H1 (cell line): ENCODE measurements around the gene ATG4D. TPM values are rescaled to one million over a fixed set of nuclear protein-coding genes. Genes with fewer than 3 reads are reported as not detected.
A peak's percentile ranks its signal among the peaks of the same experiment; 100 is the strongest.

Experiments used
- CTCF ChIA-PET: fragments of 300-600 bp; sonication (Branson Sonifier 250); formaldehyde crosslinking; loops from one replicate; lab custom pipeline; 2021; ENCODE audit not compliant: partially characterized antibody; lab: Charles Lee
- POLR2A ChIA-PET: fragments of 300-600 bp; sonication (Branson Sonifier 250); formaldehyde crosslinking; loops from one replicate; lab custom pipeline; 2021; ENCODE audit warnings: inconsistent platforms; ENCODE audit not compliant: partially characterized antibody; lab: Charles Lee
- DNase-seq, 2 experiments: peaks; one replicate each; pipeline versions ENCODE4 v3.0.0 to v3.0.0-alpha.2; 2010 to 2022; ENCODE audit warnings: low spot score in 2 of 2, low read depth in 1 of 2, mixed read lengths in 1 of 2
- FAIRE-seq: peaks from 2 replicates; lab custom pipeline; 2011; peaks lifted over from hg19 to GRCh38; lab: Jason Lieb, UNC
- H2AFZ ChIP-seq: 2 replicates; pipeline ENCODE4 v1.8.1; 2012; ENCODE audit warnings: low read length, inconsistent platforms
- H2AK5ac ChIP-seq: 2 replicates; pipeline ENCODE4 v1.6.1; 2013; ENCODE audit warnings: low read depth, low read length
- H2BK120ac ChIP-seq: replicated peaks from 2 replicates; pipeline ENCODE3; 2013; ENCODE audit warnings: low read depth, low read length, inconsistent platforms
- H2BK12ac ChIP-seq: 2 replicates; pipeline ENCODE4 v1.6.1; 2013; ENCODE audit warnings: low read depth, low read length
- H2BK15ac ChIP-seq: 2 replicates; pipeline ENCODE4 v1.6.1; 2013; ENCODE audit warnings: low read length
- H2BK20ac ChIP-seq: 2 replicates; pipeline ENCODE4 v1.6.1; 2013; ENCODE audit warnings: low read length
- H2BK5ac ChIP-seq: 2 replicates; pipeline ENCODE4 v1.6.1; 2013; ENCODE audit warnings: low read depth, low read length
- H3K14ac ChIP-seq: 2 replicates; pipeline ENCODE4 v1.6.1; 2013; ENCODE audit warnings: inconsistent platforms; ENCODE audit not compliant: insufficient read length
- H3K18ac ChIP-seq: 2 replicates; pipeline ENCODE4 v1.6.1; 2013; ENCODE audit warnings: low read length; ENCODE audit errors: extremely low read depth
- H3K23ac ChIP-seq: 2 replicates; pipeline ENCODE4 v1.6.1; 2013; ENCODE audit warnings: inconsistent platforms; ENCODE audit not compliant: insufficient read length
- H3K23me2 ChIP-seq: 2 replicates; pipeline ENCODE4 v1.6.1; 2013; ENCODE audit warnings: low read depth, low read length
- H3K27ac ChIP-seq: 2 replicates; pipeline ENCODE4 v1.6.1; 2011; ENCODE audit warnings: low read depth, low read length, inconsistent platforms
- H3K27me3 ChIP-seq, 4 experiments: replicated peaks in 1 of 4; 1 replicate in 1 of 4; 2 replicates in 3 of 4; pipeline versions ENCODE4 v1.6.1 to v1.8.1; 2011 to 2013; ENCODE audit warnings: low read length in 3 of 4, mild to moderate bottlenecking in 3 of 4, inconsistent platforms in 2 of 4, mixed read lengths in 2 of 4, moderate library complexity in 1 of 4; ENCODE audit not compliant: control insufficient read depth in 3 of 4, insufficient read depth in 3 of 4; ENCODE audit errors: extremely low read depth in 1 of 4
- H3K36me3 ChIP-seq, 4 experiments: 2 replicates each; pipeline versions ENCODE4 v1.6.1 to v1.8.1; 2011 to 2013; ENCODE audit warnings: mild to moderate bottlenecking in 4 of 4, low read length in 3 of 4, moderate library complexity in 2 of 4, control low read depth in 1 of 4, inconsistent platforms in 1 of 4; ENCODE audit not compliant: insufficient read depth in 4 of 4, control insufficient read depth in 2 of 4
- H3K4ac ChIP-seq: replicated peaks from 2 replicates; pipeline ENCODE3; 2013; ENCODE audit warnings: low read length, low read depth, mixed read lengths, inconsistent platforms; ENCODE audit not compliant: insufficient read length
- H3K4me1 ChIP-seq, 4 experiments: replicated peaks in 1 of 4; 1 replicate in 1 of 4; 2 replicates in 3 of 4; pipeline versions ENCODE4 v1.6.1 to v1.8.1; 2011 to 2013; ENCODE audit warnings: low read length in 3 of 4, inconsistent platforms in 2 of 4, mixed read lengths in 1 of 4; ENCODE audit not compliant: insufficient read depth in 4 of 4, control insufficient read depth in 3 of 4
- H3K4me2 ChIP-seq, 2 experiments: 2 replicates each; pipeline versions ENCODE4 v1.6.1 to v1.8.1; 2011 to 2013; ENCODE audit warnings: low read depth in 2 of 2, low read length in 2 of 2, control low read depth in 1 of 2, inconsistent platforms in 1 of 2, mild to moderate bottlenecking in 1 of 2; ENCODE audit not compliant: insufficient read depth in 1 of 2
- H3K4me3 ChIP-seq, 4 experiments: fragments of 200-600, 300-600 bp in 1 of 4; sonication (generic), shearing (Covaris generic), sonication (Bioruptor Twin) in 1 of 4; 2 replicates each; pipeline versions ENCODE4 v1.5.1 to v1.8.1; 2011 to 2016; ENCODE audit warnings: low read length in 4 of 4, low read depth in 3 of 4, control low read depth in 2 of 4, inconsistent platforms in 2 of 4, mild to moderate bottlenecking in 2 of 4, mixed read lengths in 1 of 4, moderate library complexity in 1 of 4; ENCODE audit not compliant: insufficient read depth in 2 of 4; ENCODE audit errors: extremely low read depth in 1 of 4
- H3K56ac ChIP-seq: replicated peaks from 2 replicates; pipeline ENCODE3; 2013; ENCODE audit warnings: low read depth, mild to moderate bottlenecking, mixed read lengths, low read length, inconsistent platforms; ENCODE audit not compliant: insufficient read length
- H3K79me1 ChIP-seq: 2 replicates; pipeline ENCODE4 v1.6.1; 2013; ENCODE audit warnings: low read depth, low read length, control low read depth
- H3K79me2 ChIP-seq, 2 experiments: 2 replicates each; pipeline versions ENCODE4 v1.6.1 to v1.8.1; 2012 to 2013; ENCODE audit warnings: low read length in 2 of 2, mild to moderate bottlenecking in 2 of 2, inconsistent platforms in 1 of 2; ENCODE audit not compliant: insufficient read depth in 2 of 2, control insufficient read depth in 1 of 2
- H3K9ac ChIP-seq, 4 experiments: replicated peaks in 1 of 4; 1 replicate in 1 of 4; 2 replicates in 3 of 4; pipeline versions ENCODE4 v1.6.1 to v1.8.1; 2011 to 2013; ENCODE audit warnings: low read depth in 3 of 4, low read length in 3 of 4, control low read depth in 2 of 4, mild to moderate bottlenecking in 2 of 4, moderate library complexity in 2 of 4, inconsistent platforms in 1 of 4; ENCODE audit errors: extremely low read depth in 1 of 4
- H3K9me3 ChIP-seq, 2 experiments: 2 replicates each; pipeline versions ENCODE4 v1.6.1 to v1.8.1; 2012 to 2013; ENCODE audit warnings: mild to moderate bottlenecking in 2 of 2, moderate library complexity in 2 of 2, control low read depth in 1 of 2, inconsistent platforms in 1 of 2, low read depth in 1 of 2, low read length in 1 of 2, mixed read lengths in 1 of 2; ENCODE audit not compliant: insufficient read depth in 2 of 2
- H4K20me1 ChIP-seq, 2 experiments: replicated peaks in 1 of 2; 2 replicates each; pipeline versions ENCODE3 to v1.8.1; 2011 to 2013; ENCODE audit warnings: inconsistent platforms in 2 of 2, low read length in 2 of 2, mild to moderate bottlenecking in 1 of 2; ENCODE audit not compliant: insufficient read depth in 2 of 2, control insufficient read depth in 1 of 2
- H4K5ac ChIP-seq: 2 replicates; pipeline ENCODE4 v1.6.1; 2013; ENCODE audit warnings: low read length, low read depth, mixed read lengths, inconsistent platforms; ENCODE audit not compliant: insufficient read length
- H4K8ac ChIP-seq: 2 replicates; pipeline ENCODE4 v1.8.0; 2013; ENCODE audit warnings: mild to moderate bottlenecking, moderate library complexity, low read length, inconsistent platforms; ENCODE audit not compliant: insufficient read depth; ENCODE audit errors: extremely low read depth
- H4K91ac ChIP-seq: replicated peaks from 2 replicates; pipeline ENCODE3; 2013; ENCODE audit warnings: low read length, mixed read lengths, inconsistent platforms; ENCODE audit not compliant: insufficient read length
- BCL11A ChIP-seq, 2 experiments: IDR thresholded peaks; one replicate each; pipeline ENCODE4 v1.6.1; 2011; ENCODE audit warnings: low read depth in 2 of 2, low read length in 2 of 2, mild to moderate bottlenecking in 2 of 2
- HDAC2 ChIP-seq, 2 experiments: fragments of 300-600 bp in 1 of 2; sonication (generic) in 1 of 2; IDR thresholded peaks; 2 replicates each; pipeline ENCODE4 v1.6.1; 2011 to 2012; ENCODE audit warnings: low read depth in 2 of 2, low read length in 2 of 2, mild to moderate bottlenecking in 2 of 2, moderate library complexity in 2 of 2, borderline replicate concordance in 1 of 2, inconsistent platforms in 1 of 2
- KDM1A ChIP-seq: fragments of 200-600, 300-600 bp; sonication (generic); IDR thresholded peaks from 2 replicates; pipeline ENCODE4 v1.7.1; 2016; ENCODE audit warnings: mild to moderate bottlenecking, low read length, borderline replicate concordance
- NANOG ChIP-seq: IDR thresholded peaks from 2 replicates; pipeline ENCODE4 v1.6.1; 2011; ENCODE audit warnings: low read length, low read depth, mild to moderate bottlenecking, inconsistent platforms; ENCODE audit not compliant: insufficient read depth, poor library complexity, severe bottlenecking
- RNF2 ChIP-seq: fragments of 200-900, 300-1000 bp; sonication (generic); IDR thresholded peaks from 2 replicates; pipeline ENCODE4 v1.7.1; 2016; ENCODE audit warnings: borderline replicate concordance, low read depth, mild to moderate bottlenecking, antibody characterized with exemption, low read length; ENCODE audit not compliant: poor library complexity, severe bottlenecking; ENCODE audit errors: missing control alignments
- RXRA ChIP-seq: IDR thresholded peaks from 2 replicates; pipeline ENCODE4 v1.6.1; 2011; ENCODE audit warnings: low read depth, mild to moderate bottlenecking, low read length, moderate library complexity; ENCODE audit not compliant: insufficient read depth
- SIN3A ChIP-seq, 2 experiments: IDR thresholded peaks in 1 of 2; conservative IDR thresholded peaks in 1 of 2; 2 replicates each; pipeline ENCODE4 v1.6.1; 2011 to 2012; ENCODE audit warnings: low read length in 2 of 2, improper control_type of control experiment in 1 of 2, low read depth in 1 of 2, mild to moderate bottlenecking in 1 of 2
- SRF ChIP-seq: IDR thresholded peaks from 2 replicates; pipeline ENCODE4 v1.6.1; 2011; ENCODE audit warnings: mild to moderate bottlenecking, low read depth, low read length, moderate library complexity
- WGBS, 2 experiments: shearing (Covaris generic) in 1 of 2; methylation state at CpG; one replicate each; pipeline versions ENCODE4 v1.1.6 to v1.1.7; 2013 to 2015; ENCODE audit warnings: low lambda C conversion rate in 2 of 2, mixed read lengths in 2 of 2, inconsistent platforms in 1 of 2, low coverage in 1 of 2, missing lambda C conversion rate in 1 of 2; ENCODE audit not compliant: insufficient replicate concordance in 2 of 2, insufficient coverage in 1 of 2, insufficient read length in 1 of 2; ENCODE audit errors: extremely low coverage in 1 of 2, missing lambda C conversion rate in 1 of 2; 5-methylcytosine and 5-hydroxymethylcytosine counted together
- polyA plus RNA-seq, 7 experiments: library from polyadenylated mRNA; depleted of rRNA in 3 of 7; stranded (reverse) in 5 of 7; unstranded in 2 of 7; fragments of >200 nt in 5 of 7; fragments of 200-250 nt in 2 of 7; gene quantifications; 1 replicate in 5 of 7; 2 replicates in 1 of 7; 4 replicates in 1 of 7; pipeline versions ENCODE4 v1.2.1 to v1.2.3, GENCODE V29; 2011 to 2013; ENCODE audit warnings: missing spikeins in 2 of 7, mixed read lengths in 2 of 7
- total RNA-seq: library from RNA; stranded (reverse); fragmentation: NEBNext Ultra II Directional; extraction: Animal tissue kit (Norgen Biotek cat#: 25700); gene quantifications from 2 replicates; pipeline ENCODE4 v1.2.1, GENCODE V29; 2021

ATG4D gene
- total and polyA plus RNA-seq, 2 of the 8 experiments (the other 6 are each of a cell fraction or from before 2014, with no cell fraction given), result 39.6 to 43.7 TPM

- peak within 1 kb of the TSS; percentile 99 for H4K91ac ChIP-seq
- ChIA-PET POLR2A (interaction anchor here (0.7 to 2.1 kb wide), 12 partner anchors 10 to 156 kb away, joined by 3 to 9 read pairs (median 4); partner anchors contain the start of gene S1PR5), CTCF (interaction anchor here (1.0 to 1.2 kb wide), 3 partner anchors 14 to 78 kb away, joined by 3 to 4 read pairs (median 4); partner anchors contain the start of gene ATG4D)
- H3K79me1 ChIP-seq, result peaks cover 8% of the 10 kb centered on the region; the same call in 1 of the 2 replicates
- WGBS, 2 experiments, result 6% methylated on average over 61 of the region's 73 CpGs; no CpG with 5 or more reads in 1 of the 2 experiments
- peak within 1 kb of the TSS; percentile 64 to 96 (median 86) for H3K4me3 ChIP-seq
- no peak within 1 kb of the TSS for H3K23ac ChIP-seq
- peaks cover 0 to 32% of the 10 kb centered on the region in 2 experiments; a peak in 2 of 4 replicates for H3K79me2 ChIP-seq
- H3K27ac ChIP-seq, result peak within 1 kb of the TSS; percentile 96
- H3K36me3 ChIP-seq, result peaks cover 7 to 16% (median 9%) of the 10 kb centered on the region in 4 experiments; a peak in 6 of 8 replicates
- no peaks in the 10 kb centered on the region for H3K27me3 ChIP-seq
- peak within 1 kb of the TSS; percentile 94 for H3K4ac ChIP-seq
- H3K4me1 ChIP-seq, result peaks cover 3 to 24% (median 13%) of the 10 kb centered on the region in 4 experiments
- peak within 1 kb of the TSS; percentile 93 for H4K5ac ChIP-seq
- H2BK12ac ChIP-seq, result peak within 1 kb of the TSS; percentile 68; the same call in 1 of the 2 replicates
- H2BK120ac ChIP-seq, result peak within 1 kb of the TSS; percentile 72
- H3K9ac ChIP-seq, result peak within 1 kb of the TSS; percentile 81 to 91 (median 87)
- peak within 1 kb of the TSS; percentile 27 for H3K14ac ChIP-seq
- H3K9me3 ChIP-seq, result no peaks in the 10 kb centered on the region
- H3K18ac ChIP-seq, result peak within 1 kb of the TSS; percentile 95
- H4K8ac ChIP-seq, result peak within 1 kb of the TSS; percentile 97
- H2BK15ac ChIP-seq, result peak within 1 kb of the TSS; percentile 92; the same call in 1 of the 2 replicates
- DNase-seq, result peak in 1 of 2 experiments; percentile 82
- peaks cover 0 to 8% of the 10 kb centered on the region in 2 experiments for H4K20me1 ChIP-seq
- H2AFZ ChIP-seq, result no peak within 1 kb of the TSS
- H3K23me2 ChIP-seq, result peaks cover 10% of the 10 kb centered on the region; the same call in 1 of the 2 replicates
- H3K56ac ChIP-seq, result peak within 1 kb of the TSS; percentile 95
- peak within 1 kb of the TSS; percentile 88 to 91 for H3K4me2 ChIP-seq
- FAIRE-seq, result no peak
- H2BK20ac ChIP-seq, result no peak within 1 kb of the TSS
- H2BK5ac ChIP-seq, result peak within 1 kb of the TSS; percentile 92; the same call in 1 of the 2 replicates
- peak within 1 kb of the TSS; percentile 56; the same call in 1 of the 2 replicates for H2AK5ac ChIP-seq
- TF ChIP-seq BCL11A (IDR thresholded peaks at IDR 0.05; ENCODE audit: low read depth in 2 of 2, low read length in 2 of 2), result no peak
- TF ChIP-seq NANOG, result no peak
- no peak; the same call in 1 of the 2 replicates for TF ChIP-seq KDM1A
- peak; percentile 51 for TF ChIP-seq RNF2
- 0 out of 4 replicates have a peak, but pooled peaks of 1 of the 2 experiments have one; percentile 16 for TF ChIP-seq SIN3A (conservative IDR thresholded peaks at IDR 0.05 in 1 of 2, IDR thresholded peaks at IDR 0.05 in 1 of 2; ENCODE audit: low read depth in 1 of 2, low read length in 2 of 2)
- TF ChIP-seq RXRA, result no peak
- TF ChIP-seq HDAC2 (IDR thresholded peaks at IDR 0.05; ENCODE audit: borderline replicate concordance in 1 of 2, low read depth in 2 of 2, low read length in 2 of 2), result peak in 1 of 2 experiments; percentile 76; a peak in 1 of 4 replicates
- TF ChIP-seq SRF, result no peak
These were observed 40.5 kb upstream of the ATG4D start, which contains the start of gene KEAP1 for GRCh38 chr19:10503002-10503789. Gene KEAP1 (minus strand): TSS chr19:10503356. CDS start chr19:10500033, 3,323 bp downstream.
